K562 (cell line): ENCODE data around the gene ST6GALNAC1. TPM values are rescaled to one million over a fixed set of nuclear protein-coding genes. Genes with fewer than 3 reads are reported as not detected.

ENCODE experiments used
- CCAR2 ChIP-seq: fragments of 200-400 bp; formaldehyde crosslinking; IDR thresholded peaks from 2 replicates; pipeline ENCODE4 v1.6.1; 2017; ENCODE audit warnings: mild to moderate bottlenecking, low read depth, low read length
- CTCFL ChIP-seq: IDR thresholded peaks from 2 replicates; pipeline ENCODE4 v1.6.1; 2011; ENCODE audit warnings: borderline replicate concordance, low read depth, mild to moderate bottlenecking, moderate library complexity, low read length; ENCODE audit not compliant: insufficient read depth, poor library complexity, severe bottlenecking
- E2F5 ChIP-seq: sonication (generic); formaldehyde crosslinking; IDR thresholded peaks from 2 replicates; pipeline ENCODE4 v1.8.0; 2022; ENCODE audit warnings: mild to moderate bottlenecking, missing genetic modification reagents
- EHMT2 ChIP-seq: fragments of 450-650 bp; IDR thresholded peaks from 2 replicates; pipeline ENCODE4 v1.6.1; 2018; ENCODE audit warnings: antibody characterized with exemption
- GMEB1 ChIP-seq: fragments of 250-450 bp; sonication (Bioruptor Pico); IDR thresholded peaks from 2 replicates; pipeline ENCODE4 v1.4.0; 2020; ENCODE audit warnings: mild to moderate bottlenecking
- NCOA1 ChIP-seq: fragments of 450-650 bp; IDR thresholded peaks from 2 replicates; pipeline ENCODE4 v1.6.1; 2016; ENCODE audit warnings: low read depth
- NRF1 ChIP-seq, 2 experiments: fragments of 450-650 bp; IDR thresholded peaks in 1 of 2; conservative IDR thresholded peaks in 1 of 2; 2 replicates each; pipeline ENCODE4 v1.6.1; 2014; ENCODE audit warnings: mild to moderate bottlenecking in 2 of 2
- PHB2 ChIP-seq: fragments of 450-650 bp; IDR thresholded peaks from 2 replicates; pipeline ENCODE4 v1.6.1; 2017; ENCODE audit warnings: low read depth
- PTTG1 ChIP-seq: fragments of 450-650 bp; IDR thresholded peaks from 2 replicates; pipeline ENCODE4 v1.6.1; 2016; ENCODE audit warnings: low read depth, mild to moderate bottlenecking, missing genetic modification characterization, missing compliant biosample characterization
- RFX1 ChIP-seq: fragments of 450-650 bp; IDR thresholded peaks from 2 replicates; pipeline ENCODE4 v1.6.1; 2016; ENCODE audit warnings: mild to moderate bottlenecking, moderate library complexity
- SMAD4 ChIP-seq: fragments of 250-450 bp; sonication (Bioruptor Pico); conservative IDR thresholded peaks from 2 replicates; pipeline ENCODE4 v1.8.0; 2021; ENCODE audit warnings: inconsistent platforms, mild to moderate bottlenecking, moderate library complexity
- VEZF1 ChIP-seq: fragments of 200-800 bp; sonication (Bioruptor generic); IDR thresholded peaks from 2 replicates; pipeline ENCODE4 v1.6.1; 2017; ENCODE audit warnings: missing genetic modification characterization, missing compliant biosample characterization
- ZBTB12 ChIP-seq: fragments of 250-450 bp; sonication (Bioruptor Pico); IDR thresholded peaks from 2 replicates; pipeline ENCODE4 v1.4.0; 2020
- ZNF347 ChIP-seq: fragments of 450-650 bp; formaldehyde crosslinking; IDR thresholded peaks from 2 replicates; pipeline ENCODE4 v1.4.0; 2020; ENCODE audit warnings: low read depth, mild to moderate bottlenecking, moderate library complexity
- ZNF395 ChIP-seq: fragments of 200-800 bp; sonication (Bioruptor generic); IDR thresholded peaks from 2 replicates; pipeline ENCODE4 v1.6.1; 2017; ENCODE audit warnings: missing genetic modification characterization, missing compliant biosample characterization
- polyA plus RNA-seq, 8 experiments: library from polyadenylated mRNA; depleted of rRNA in 4 of 8; stranded (reverse) in 5 of 8; unstranded in 3 of 8; fragments of >200 nt; fragmentation: Nextera tagmentation in 2 of 8; fragmentation: Illumina TruSeq in 1 of 8; extraction: Ambion mirVana in 2 of 8; extraction: Trizol in 1 of 8; gene quantifications; 2 replicates each; pipeline versions ENCODE4 v1.2.1 to v1.2.3, GENCODE V29; 2011 to 2014; ENCODE audit warnings: inconsistent platforms in 1 of 8, missing spikeins in 1 of 8
- total RNA-seq, 7 experiments: library from RNA; depleted of rRNA in 6 of 7; stranded (reverse); fragments of >200 nt in 6 of 7; fragmentation: Illumina TruSeq in 2 of 7; extraction: Trizol in 2 of 7; gene quantifications; 2 replicates each; pipeline versions ENCODE4 v1.2.1 to v1.2.3, GENCODE V29; 2011 to 2021; ENCODE audit warnings: low replicate concordance in 1 of 7

ST6GALNAC1 gene
- total and polyA plus RNA-seq, 9 of the 15 experiments (the other 6 are each of a cell fraction or from before 2014, with no cell fraction given): 20.6 to 68.4 (median 50.5) TPM

GRCh38 chr17:76671123-76671911 lies 27.8 kb upstream of the ST6GALNAC1 start (continued):
- TF ChIP-seq RFX1 (peak; percentile 35; the same call in 1 of the 2 replicates), ZNF347 (CRISPR knock-in tag) (no peak), GMEB1 (CRISPR knock-in tag) (0 out of 2 replicates have a peak, but pooled peaks have one; percentile 47), SMAD4 (CRISPR knock-in tag) (peak; percentile 68), NCOA1 (no peak), CCAR2 (no peak), ZBTB12 (CRISPR knock-in tag) (peak; percentile 67), ZNF395 (CRISPR knock-in tag) (peak; percentile 9; the same call in 1 of the 2 replicates), PTTG1 (tag) (no peak), EHMT2 (peak; percentile 1; the same call in 1 of the 2 replicates), CTCFL (no peak), PHB2 (0 out of 2 replicates have a peak, but pooled peaks have one; percentile 30), E2F5 (peak; percentile 26; the same call in 1 of the 2 replicates), NRF1 (conservative IDR thresholded peaks at IDR 0.05 in 1 of 2, IDR thresholded peaks at IDR 0.05 in 1 of 2) (peak in 1 of 2 experiments; percentile 30; a peak in 2 of 4 replicates), VEZF1 (CRISPR knock-in tag) (peak; percentile 13; the same call in 1 of the 2 replicates)
